Stimulated activated CD8-positive, alpha-beta memory T cell treated with anti-CD3 and anti-CD28 coated beads, Interleukin-7, amount 100 ng/mL, for 1 hour (primary cell): Measurements from ENCODE around the gene MRPS18A.
"Not testable (repeated sequence)": the region's sequence is repeated elsewhere in the genome, so short reads cannot be mapped to it uniquely, and the experiment has no call there.

Experiments used
- DNase-seq, 2 donors: peaks; one replicate each; pipeline ENCODE4 v3.0.0-alpha.2; 2020; ENCODE audit warnings: low read depth in 2 of 2

Gene MRPS18A

DNA sequence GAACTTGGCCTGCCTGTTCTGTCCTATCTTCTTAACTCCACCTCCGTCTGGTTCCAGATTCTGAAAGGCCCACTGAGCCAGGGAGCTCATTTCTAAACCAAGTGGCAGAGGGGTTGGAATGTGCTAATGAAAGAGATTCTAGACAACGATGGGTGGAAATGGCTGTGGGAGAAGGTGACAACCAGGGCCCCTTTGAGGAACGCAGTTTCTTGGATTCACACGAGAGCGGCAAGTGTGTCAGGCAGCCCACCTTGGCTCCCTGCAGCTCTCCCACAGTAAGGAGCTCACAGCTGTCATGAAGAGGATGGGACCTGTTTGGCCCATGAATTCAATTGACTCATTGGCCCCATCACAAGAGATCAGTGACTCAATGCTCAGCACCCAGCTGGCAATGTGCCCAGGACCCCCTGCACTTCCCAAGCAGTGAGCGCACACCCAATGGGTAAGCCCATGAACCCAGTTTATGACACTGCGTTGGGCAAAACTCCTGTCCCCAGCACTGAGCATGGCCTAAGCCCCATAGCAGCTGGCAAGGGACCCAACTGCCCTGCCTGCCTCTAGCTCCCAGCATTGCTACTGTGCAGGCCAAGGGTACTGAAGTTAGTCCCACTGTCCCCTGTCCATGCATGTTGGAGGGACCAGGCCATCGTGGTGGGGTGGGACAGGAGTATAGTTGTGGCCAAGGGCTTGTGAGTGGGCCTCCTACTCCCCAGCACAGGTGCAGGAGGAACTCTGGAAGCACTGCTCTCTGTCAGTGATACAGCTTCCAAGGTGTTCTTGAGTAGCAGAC lies 16.4 kb downstream of the MRPS18A start:
- DNase-seq = no peak

DNA sequence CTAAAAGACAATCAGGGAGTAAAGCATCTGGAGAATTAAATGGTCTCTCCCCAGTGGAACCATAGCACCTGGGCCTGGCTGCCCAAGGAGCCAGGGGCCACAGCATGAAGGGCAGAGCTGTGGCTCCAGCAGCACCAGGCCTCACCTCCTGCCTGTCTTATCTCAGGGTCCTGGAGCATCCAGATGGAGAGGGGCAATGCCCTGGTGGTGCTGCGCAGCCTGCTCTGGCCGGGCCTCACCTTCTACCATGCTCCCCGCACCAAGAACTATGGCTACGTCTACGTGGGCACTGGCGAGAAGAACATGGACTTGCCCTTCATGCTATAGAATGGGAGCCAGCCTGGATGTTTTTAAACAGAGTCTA lies 17.0 kb downstream of the MRPS18A start:
- DNase-seq = no peak

DNA sequence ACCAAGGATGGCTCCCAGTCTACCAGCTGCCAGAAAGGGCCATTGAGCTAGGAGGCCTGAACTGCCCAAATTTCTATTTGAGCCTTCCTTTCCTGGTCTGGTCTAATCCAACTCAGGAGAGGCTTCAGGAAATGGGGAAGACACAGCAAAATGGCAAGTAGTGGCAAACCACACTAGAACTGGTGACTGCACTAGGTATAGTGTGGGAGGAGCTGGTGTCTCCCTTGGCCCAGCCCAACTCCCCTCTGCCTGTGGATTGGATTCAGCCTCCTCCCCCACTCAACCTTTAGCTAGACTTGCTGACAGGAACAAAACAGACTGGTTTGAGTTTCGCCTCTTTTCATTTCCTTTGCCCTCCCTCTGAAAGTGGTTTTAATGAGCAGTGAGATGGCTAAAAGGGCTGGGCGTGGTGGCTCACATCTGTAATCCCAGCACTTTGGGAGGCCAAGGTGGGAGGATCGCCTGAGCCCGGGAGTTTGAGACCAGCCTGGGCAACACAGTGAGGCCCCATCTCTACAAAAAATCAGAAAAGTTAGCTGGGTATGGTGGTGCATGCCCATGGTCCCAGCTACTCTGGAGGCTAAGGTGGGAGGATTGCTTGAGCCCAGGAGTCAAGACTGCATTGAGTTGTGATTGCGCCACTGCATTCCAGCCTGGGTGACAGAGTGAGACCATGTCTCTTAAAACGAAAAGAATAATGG lies 17.5 kb downstream of the MRPS18A start:
- DNase-seq = no peak

DNA sequence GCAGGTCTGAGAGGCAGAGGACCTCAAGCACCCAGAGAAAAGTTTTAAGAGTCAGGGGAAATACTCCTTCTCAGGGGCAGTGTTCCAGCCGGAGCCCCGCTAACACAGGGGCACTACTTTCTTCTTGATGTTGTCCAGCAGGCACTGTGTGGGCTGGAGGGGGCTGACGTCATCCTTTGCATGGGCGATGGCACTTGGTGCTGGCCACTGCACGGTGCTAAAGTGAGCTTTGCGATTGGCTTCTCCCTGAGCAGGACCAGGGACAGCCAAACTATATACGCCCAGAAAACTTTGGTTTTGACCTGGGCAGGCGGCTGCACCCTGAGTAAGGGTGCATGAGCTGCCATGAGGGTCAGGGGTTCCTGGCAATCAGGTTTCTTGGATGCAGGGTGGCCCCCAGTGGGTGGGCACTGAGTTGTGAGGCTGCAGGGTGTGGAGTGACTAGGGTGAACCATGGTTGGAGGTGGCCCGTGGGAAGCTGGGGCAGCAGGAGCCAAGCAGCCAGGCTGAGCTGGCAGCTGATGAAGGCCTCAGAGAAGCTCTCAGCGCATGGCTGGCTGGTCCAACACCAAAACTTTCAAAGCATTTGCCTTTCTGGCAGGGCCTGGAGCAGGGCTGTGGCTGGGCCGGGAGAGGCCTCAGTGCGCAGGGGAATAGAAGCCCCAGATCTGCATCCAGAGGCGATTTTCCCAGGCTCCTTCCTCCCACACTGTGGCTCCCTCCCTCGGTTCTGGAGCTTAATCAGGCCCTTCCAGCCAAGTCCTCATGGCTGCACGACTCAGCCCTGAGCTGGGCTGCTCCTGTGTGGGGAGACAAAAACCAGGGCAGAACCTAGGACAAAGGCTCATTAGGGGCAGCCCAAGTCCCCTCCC lies 18.3 kb downstream of the MRPS18A start:
- DNase-seq = no peak

DNA sequence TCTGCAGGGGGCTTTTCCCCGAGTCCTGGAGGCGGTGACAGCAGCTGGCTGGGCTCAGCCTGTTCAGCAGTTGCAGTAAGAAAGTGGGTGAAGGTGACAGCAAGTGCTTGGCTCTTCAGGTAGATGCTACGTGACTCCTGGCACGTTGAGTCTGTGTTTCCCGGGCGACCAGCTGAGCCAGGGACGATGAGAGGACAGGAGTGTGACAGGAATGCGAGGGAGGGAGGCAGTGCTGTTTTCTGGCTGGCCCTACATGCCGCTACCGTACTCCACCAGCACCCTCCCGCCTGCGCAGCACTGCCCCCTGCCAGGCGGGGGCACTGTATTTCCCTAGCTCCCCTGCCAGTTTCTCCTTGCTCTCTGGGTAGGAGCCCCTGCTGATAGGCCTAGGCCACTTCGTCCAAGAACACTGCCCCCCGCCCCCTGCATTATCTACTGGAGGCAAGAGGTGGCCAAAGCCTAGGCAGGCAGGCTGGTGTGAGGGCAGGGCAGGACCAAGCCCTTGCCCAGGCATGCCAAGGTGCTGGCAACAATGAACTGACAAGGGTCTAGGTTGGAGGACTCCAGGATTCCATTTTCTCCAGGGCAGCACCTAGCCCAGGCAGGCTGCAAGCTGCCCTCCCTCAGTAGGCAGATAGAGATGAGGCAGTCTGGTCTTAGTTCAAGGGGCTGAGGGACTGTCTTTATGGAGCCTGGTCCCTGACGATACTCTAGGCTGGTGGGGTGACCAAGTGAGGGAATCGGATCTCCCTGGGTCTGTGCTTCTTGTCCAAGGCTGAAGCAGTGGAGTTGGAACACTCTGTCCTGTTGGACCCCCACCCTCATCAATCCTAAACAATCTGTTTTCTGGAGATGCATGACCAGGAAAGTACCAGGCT lies 19.2 kb downstream of the MRPS18A start:
- peak in 1 of 2 donors; percentile 14 for DNase-seq

DNA sequence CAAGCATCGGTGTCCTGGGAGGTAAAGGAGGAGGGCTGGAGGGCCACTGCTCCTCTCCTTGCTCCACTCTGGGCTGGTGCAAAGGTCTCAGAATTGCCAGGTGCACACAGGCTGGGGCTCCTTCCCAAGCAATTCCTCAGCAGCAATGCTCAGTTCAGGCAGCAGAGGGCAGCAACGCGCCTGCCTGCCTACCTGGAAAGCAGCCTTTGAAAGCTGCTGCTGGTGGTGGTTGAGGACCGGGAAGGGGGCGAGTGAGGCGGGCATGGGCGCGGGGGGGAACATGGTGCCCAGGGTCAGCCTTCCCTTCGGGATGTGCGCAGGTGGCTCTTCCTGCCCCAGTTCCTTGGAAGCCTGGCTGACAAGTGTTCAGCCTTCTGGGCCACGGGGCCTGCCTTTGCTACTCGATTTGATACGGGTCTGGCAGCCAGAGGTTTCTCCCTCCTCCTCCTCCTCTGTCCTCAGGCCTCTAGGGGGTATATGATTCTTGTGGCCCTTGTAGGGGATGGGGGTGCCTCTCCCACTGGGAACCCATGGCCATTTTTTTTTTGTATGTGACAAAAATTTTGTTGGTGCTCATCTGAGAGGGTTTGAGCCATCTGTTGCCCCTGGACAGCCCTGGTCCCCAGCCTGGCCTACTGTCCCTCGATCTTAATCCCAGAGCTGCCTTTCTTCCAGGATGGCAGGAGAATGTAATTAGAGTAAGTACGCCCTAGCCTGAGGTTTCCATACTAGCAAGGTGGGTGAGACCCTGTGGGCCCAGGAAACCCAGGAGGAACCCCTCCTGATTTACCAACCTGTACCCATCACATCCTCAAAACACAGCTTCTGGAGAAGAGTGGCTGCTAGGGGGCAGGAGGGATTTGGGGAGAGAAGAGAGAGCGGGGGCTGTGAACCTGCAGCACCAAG lies 20.1 kb downstream of the MRPS18A start:
- DNase-seq = peak; percentile 42 to 76

DNA sequence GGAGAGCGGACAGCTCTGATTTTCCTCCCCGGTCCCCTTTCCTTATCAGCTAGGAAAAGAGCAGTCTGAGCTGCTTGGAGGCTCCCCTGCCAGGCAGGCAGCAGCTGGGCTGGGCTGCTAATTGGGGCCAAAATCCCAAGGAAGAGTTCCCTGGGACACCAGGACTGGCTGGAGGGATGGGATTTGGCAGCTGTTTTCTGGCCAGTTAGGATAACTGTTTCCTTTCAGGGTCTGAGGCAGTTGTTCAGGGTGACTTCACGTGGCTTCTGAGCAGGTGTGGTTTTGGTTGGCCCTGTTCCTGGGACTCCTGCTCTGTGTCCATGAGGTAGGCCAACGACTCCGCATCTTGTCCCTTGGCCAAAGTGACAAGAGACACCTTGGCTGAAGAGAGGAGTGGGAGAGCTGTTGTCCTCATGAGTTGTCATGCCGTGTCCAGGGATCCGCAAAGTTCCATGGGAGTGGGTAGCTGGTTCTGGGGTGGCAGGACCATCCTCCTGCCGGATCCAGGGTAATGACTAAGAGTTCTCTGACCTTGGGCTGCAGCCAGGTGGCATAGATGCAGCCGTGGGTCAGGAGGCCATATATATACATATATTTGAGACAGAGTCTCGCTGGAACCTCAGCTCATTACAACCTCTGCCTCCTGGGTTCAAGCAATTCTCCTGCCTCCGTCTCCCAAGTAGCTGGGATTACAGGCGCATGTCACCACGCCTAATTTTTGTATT lies 21.2 kb downstream of the MRPS18A start:
- DNase-seq = no peak

DNA sequence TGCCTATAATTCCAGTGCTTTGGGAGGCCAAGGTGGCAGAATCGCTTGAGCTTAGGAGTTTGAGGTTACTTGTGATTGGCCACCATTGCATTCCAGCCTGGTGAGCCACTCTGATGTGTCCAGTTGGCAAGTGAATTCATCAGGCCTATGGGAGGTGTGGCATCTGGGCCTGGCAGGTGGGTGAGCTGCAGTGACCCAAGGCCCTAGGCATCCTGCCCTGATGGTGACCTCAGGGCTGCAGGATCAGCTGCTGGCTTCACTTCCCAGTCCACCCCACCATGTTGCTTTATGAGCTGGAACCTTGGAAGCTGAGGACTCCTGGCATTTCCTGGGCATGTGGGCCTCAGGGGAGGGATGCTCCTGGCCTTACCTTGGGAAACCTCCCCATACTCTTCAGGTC lies 22.2 kb downstream of the MRPS18A start:
- no peak for DNase-seq

DNA sequence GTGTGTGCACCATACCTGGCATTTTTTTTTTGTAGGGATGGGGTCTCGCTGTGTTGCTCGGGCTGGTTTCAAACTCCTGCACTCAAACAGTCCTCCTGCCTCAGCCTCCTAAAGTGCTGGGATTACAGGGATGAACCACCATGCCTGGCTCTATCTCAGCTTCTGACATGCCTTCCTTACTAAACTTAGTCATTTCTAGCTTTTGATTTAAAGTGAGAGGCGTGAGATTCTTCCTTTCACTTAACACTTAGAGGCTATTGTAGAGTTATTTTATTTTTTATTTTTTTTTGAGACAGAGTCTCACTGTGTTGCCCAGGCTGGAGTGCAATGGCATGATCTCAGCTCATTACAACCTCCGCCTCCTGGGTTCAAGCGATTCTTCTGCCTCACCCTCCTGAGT lies 24.6 kb downstream of the MRPS18A start:
- not testable (repeated sequence) for DNase-seq

DNA sequence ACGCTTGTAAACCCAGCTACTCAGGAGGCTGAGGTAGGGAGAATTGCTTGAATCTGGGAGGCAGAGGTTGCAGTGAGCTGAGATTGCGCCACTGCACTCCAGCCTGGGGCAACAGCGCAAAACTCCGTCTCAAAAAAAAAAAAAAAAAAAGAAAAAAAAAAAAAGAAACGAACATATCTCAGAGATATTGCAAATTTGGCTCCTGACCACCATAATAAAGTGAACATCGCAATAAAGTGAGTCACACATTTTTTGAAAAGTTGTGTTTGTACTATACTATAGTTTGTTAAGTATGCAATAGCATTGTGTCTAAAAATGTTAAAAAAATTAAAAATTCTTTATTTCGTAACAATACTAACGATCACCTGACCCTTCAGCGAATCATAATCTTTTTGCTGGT lies 29.4 kb downstream of the MRPS18A start:
- no peak for DNase-seq

DNA sequence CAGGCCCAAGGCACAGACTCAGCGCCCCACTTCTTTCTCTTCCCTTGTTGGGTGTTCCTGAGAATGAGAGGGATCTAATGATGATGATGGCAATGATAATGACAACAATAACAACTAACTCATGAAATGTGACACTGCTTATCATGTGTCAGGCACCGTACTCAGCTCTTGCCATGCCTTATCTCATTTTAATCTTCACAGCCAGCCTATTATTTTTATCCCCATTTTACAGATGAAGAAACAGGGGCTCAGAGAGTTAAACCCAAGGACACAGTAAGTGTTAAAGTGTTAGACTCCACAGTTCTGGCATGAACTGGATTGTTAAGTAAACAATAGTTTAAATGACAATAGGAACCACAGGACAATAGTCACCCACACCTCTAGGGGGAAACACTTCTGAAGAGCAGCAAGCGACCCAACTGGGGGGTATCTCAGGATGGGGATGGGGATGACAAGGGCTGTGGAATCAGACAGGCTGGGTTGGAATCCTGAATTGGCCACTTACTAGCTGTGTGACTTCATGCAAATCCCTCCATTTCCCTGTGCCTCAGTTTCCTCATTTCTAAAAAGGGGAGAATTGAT lies 30.3 kb downstream of the MRPS18A start:
- no peak for DNase-seq

DNA sequence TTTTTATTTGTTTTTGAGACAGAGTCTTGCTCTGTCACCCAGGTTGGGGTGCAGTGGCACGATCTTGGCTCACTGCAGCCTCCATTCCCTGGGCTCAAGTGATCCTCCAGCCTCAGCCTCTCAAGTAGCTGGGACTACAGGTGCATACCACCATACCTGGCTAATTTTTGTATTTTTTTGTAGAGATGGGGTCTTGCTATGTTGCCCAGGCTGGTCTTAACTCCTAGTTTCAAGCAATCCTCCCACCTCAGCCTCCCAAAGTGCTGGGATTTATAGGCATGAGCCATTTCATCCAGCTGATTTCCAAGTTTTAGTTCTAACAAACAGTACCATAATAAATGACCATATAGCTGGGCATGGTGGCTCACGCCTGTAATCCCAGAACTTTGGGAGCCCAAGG lies 34.8 kb downstream of the MRPS18A start:
- DNase-seq = not testable (repeated sequence)

DNA sequence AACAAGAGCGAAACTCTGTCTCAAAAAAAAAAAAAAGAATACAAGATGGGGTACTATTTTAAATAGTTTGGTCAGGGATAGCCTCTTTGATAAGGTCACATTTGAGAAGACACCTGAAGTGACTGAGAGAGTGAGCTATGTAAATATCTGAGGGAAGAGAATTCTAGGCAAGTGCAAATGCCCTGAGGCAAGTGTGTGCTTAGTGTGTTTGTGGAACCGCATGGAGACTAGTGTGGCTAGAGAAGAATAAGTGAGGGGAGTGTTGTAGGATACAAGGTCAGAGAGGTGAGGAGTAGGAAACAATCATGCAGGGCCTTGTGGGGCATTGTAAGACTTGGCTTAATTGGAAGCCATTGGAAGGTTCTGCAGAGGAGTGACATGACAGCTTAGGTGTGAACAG lies 39.3 kb downstream of the MRPS18A start:
- DNase-seq = no peak

DNA sequence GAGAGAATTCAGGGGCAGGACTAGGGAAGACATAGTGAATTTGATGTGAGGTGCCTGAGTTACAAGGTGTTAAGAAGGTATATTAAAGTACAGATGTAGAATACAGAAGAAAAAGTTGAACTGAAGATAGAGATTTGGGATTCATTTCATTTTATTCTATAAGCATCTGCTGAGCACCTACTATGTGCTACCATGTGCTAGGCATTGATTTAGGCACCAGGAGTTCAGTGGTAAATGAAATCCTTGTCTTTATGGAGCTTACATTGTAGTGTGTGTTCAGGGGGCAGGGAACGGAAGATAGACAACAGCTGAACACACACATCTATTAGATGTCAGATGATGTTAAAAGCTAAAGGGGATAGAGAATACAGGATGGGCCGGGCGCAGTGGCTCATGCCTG lies 40.0 kb downstream of the MRPS18A start:
- no peak for DNase-seq

DNA sequence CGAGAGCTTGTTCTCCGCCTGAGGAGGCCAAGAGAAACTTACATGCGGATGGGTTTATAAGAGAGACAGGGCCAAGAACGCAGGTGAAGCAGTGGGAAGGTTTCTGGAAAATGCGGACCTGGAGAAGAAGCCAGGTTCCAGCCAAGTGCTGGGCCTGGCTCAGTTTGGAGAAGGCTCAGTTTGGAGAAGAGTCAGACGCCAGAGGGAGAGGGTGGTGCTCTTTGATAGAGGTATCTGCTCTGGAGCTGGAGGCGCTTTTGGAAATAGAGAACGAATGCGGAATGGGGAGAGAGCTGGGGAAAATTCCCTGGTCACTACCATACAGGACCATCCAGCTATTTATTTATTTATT lies 42.0 kb downstream of the MRPS18A start:
- no peak for DNase-seq

DNA sequence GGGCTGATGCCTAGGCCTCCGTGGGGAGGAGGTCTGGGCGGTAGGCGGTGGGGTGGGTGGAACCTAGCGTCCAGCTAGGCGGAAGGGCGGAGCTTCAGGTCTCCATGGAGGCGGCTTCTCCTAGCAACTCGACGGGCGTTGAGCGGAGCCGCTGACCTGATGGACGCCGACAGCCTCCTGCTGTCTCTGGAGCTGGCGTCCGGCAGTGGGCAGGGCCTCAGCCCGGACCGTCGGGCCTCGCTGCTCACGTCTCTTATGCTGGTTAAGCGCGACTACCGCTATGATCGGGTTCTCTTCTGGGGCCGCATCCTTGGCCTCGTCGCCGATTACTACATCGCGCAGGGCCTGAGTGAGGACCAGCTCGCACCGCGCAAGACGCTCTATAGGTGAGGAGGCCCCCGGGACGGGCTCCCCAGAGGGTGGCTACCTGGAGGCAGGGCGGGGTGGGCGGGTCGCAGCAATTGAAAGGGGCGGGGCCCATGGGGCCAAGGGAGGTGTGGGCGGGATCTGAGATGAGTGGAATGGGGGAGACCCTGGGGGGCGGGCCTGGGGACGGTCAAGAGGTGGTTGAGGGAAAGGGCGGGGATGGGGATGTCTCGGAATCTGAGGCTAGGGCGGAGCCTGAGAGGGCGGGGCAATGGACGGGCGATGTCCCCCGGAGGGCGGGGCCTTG lies 42.5 kb downstream of the MRPS18A start, which contains the start of gene RSPH9:
Gene RSPH9, plus strand, starts transcription at position 97 of the 673 bp plus-strand sequence. Its CDS starts 63 bp downstream, at position 160.
- DNase-seq = peak in 1 of 2 donors; percentile 43

DNA sequence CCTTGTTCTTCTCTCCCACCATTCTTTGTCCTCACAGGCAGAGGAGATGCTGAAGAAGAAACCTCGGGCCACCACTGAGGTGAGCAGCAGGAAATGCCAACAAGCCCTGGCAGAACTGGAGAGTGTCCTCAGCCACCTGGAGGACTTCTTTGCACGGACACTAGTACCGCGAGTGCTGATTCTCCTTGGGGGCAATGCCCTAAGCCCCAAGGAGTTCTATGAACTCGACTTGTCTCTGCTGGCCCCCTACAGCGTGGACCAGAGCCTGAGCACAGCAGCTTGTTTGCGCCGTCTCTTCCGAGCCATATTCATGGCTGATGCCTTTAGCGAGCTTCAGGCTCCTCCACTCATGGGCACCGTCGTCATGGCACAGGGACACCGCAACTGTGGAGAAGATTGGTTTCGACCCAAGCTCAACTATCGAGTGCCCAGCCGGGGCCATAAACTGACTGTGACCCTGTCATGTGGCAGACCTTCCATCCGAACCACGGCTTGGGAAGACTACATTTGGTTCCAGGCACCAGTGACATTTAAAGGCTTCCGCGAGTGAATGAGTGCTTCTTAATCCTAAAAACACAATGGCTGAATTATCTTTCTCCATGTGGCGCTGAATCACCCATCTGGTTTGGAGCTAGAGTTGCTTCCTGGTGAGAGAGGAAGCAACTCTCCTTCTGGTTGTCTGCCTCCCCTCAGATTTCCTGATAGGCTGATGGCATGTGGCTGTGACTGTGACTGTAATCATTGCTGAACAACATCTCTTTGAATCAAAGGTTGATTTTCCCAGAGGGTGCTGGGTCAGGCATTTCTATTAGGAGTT lies 47.4 kb downstream of the MRPS18A start:
- DNase-seq = no peak

DNA sequence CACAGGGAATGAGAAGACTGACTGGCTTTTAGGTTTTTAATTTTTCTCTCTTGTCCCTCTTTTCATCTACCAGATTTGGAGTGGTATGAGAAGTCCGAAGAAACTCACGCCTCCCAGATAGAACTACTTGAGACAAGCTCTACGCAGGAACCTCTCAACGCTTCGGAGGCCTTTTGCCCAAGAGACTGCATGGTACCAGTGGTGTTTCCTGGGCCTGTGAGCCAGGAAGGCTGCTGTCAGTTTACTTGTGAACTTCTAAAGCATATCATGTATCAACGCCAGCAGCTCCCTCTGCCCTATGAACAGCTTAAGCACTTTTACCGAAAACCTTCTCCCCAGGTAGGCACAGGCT lies 51.3 kb downstream of the MRPS18A start:
- no peak for DNase-seq
